ENCODE data around the gene HORMAD2. TPM values are rescaled to one million over a fixed set of nuclear protein-coding genes. Genes with fewer than 3 reads are reported as not detected.

The HORMAD2 gene
- total RNA-seq, 4 donors from 2014 or later, result not detected

DNA sequence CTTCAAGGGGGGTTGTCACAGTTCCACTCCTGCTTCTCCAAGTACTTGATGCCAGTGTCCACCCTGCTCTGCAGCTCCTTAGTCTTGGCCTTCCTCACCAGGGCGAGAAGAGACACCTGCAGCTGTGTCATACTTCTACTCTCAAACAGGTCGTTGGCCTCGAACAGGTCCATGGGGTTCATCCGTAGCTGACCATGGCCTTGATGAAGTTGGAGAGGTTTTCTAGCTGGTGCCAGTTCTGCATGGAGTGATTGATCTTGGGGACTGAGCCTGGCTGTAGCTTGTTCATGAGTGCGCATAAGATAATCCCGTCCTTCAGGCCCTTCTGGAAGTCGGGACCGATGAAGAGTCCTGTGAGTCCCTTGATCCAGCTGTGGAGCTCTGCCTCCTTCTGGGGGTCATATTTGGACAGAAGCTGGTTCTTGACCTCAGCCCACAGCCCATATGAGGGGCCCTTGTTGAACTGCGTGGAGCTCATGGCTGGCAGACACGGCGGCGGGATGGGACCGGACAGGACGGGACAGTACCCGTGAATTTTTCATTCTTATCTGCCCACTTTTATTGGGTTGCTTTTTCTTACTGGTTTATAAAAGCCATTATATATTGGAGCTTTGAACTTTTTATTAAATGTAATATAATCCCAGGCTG is 33.4 kb upstream of the HORMAD2 start:
- 96 to 97% methylated on average over 12 to 15 of the region's 15 CpGs for WGBS, 2 donors
- TF ChIP-seq CTCF (IDR thresholded peaks at IDR 0.05) (no peak), POLR2A (IDR thresholded peaks at IDR 0.05) (no peak)
- H3K4me3 ChIP-seq (ENCODE audit: low read depth, poor library complexity, severe bottlenecking), result no peak overlapping the region
- intact Hi-C loops (cut with DNase I; ENCODE audit: low total_unique reads), result no loop called here
- DNase-seq (ENCODE audit: low spot score in 2 of 2), result peak in 1 of 2 donors; percentile 77

- H3K4me3 ChIP-seq (ENCODE audit: low read depth, poor library complexity, severe bottlenecking), result no peak overlapping the region
- WGBS, 2 donors, result 65 to 70% methylated on average over 3 of the region's 3 CpGs
- peak in 1 of 2 donors; percentile 45 for DNase-seq (ENCODE audit: low spot score in 2 of 2)
- TF ChIP-seq POLR2A (IDR thresholded peaks at IDR 0.05) (no peak), CTCF (IDR thresholded peaks at IDR 0.05) (no peak)
- intact Hi-C loops (cut with DNase I; ENCODE audit: low total_unique reads), result no loop called here
These were observed 32.9 kb upstream of the HORMAD2 start for GRCh38 chr22:30047364-30047738.

DNA sequence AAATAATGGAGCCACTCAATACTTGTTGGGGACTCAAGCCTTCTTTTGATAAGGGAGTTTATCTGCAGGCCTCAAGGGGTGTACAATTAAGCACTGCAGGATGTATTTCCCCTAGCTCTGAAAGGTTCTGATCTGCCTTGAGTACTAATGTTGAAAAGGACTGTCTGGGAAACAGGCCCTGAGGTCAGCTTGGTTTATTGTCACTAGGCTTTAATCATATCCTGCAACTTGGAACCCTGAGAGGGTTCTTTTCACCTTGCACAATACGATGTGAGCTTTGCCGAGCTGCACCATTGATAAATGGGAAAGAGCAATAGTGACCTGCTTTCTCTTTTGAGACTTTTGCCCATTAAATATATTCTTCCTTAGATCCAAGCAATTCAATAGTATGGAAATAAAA is 31.6 kb upstream of the HORMAD2 start:
- WGBS, 2 donors, result 88 to 89% methylated on average over 2 of the region's 2 CpGs
- TF ChIP-seq CTCF (IDR thresholded peaks at IDR 0.05), result no peak
- no peak for TF ChIP-seq POLR2A (IDR thresholded peaks at IDR 0.05)
- DNase-seq (ENCODE audit: low spot score in 2 of 2), result no peak
- intact Hi-C loops (cut with DNase I; ENCODE audit: low total_unique reads), result no loop called here
- no peak overlapping the region for H3K4me3 ChIP-seq (ENCODE audit: low read depth, poor library complexity, severe bottlenecking)

DNA sequence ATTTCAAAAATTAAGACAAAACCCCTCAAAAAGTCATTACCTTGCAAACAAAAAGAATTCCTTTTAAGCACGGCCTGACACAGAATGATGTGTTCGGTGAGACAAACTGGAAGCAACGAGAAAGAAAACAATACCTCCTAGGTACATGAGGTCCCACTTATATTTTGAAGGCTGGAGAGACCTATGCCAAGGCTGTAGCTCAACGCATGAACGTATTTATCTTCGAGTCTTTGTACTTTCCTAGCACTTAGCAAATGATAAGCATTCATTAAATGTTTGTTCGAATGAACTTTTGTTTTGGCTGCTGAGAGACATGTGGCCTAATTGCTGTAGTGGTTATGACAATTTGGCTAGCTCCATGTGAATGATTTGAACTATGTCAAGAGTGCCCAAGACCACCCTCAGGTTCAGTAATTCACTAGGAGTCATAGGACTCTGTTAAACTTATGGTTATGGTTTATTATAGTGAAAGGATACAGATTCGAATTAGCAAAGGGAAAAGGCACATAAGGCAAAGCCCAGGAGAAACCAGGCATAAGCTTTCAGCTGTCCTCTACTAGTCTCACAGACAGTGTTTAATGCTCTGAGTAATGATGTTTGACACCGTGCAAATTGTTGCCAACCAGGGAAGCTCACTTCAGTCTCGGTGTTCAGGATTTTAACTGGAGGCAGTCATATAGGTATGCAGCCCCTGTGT is 26.0 kb upstream of the HORMAD2 start:
- WGBS, 2 donors, result 85 to 86% methylated on average over 10 of the region's 10 CpGs
- H3K4me3 ChIP-seq (ENCODE audit: low read depth, poor library complexity, severe bottlenecking), result no peak overlapping the region
- TF ChIP-seq CTCF (IDR thresholded peaks at IDR 0.05) (no peak), POLR2A (IDR thresholded peaks at IDR 0.05) (no peak)
- DNase-seq (ENCODE audit: low spot score in 2 of 2), result peak in 1 of 2 donors; percentile 17
- intact Hi-C loops (cut with DNase I; ENCODE audit: low total_unique reads), result no loop called here

DNA sequence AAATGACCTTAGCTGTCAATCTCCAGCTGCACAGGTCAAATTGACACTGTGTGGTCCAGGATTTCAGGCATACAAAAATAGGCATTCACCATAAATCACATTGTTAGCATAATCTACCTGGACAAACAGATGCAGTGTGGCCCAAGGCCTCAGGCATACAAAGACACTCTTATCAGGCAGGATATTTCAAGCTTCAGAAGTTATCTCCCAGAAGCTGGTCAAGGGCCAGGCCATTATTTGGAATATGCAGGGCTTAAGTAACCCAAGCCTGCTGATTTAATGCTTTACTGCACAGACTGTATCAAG is 25.5 kb upstream of the HORMAD2 start:
- intact Hi-C loops (cut with DNase I; ENCODE audit: low total_unique reads), result no loop called here
- DNase-seq (ENCODE audit: low spot score in 2 of 2), result no peak
- no peak for TF ChIP-seq POLR2A (IDR thresholded peaks at IDR 0.05)
- TF ChIP-seq CTCF (IDR thresholded peaks at IDR 0.05), result no peak

DNA sequence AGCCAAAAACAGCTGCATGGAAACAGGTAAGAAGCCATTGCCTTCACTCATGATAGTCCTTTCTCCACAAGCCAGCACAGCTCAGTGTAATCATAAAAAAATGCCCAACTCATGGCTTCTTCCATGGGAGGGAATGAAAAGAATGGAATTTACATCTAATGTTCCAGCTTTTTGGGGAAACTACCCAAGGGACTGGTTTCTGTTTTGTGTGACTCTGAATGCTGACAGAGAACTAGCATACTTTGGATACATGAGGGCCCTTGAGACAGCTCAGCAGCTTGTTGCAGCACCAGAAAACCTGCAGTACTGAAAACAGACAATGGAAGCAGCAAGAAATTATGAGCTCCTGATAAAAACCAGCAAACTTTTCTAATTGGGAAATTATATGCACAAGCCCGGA is 24.2 kb upstream of the HORMAD2 start:
- no peak overlapping the region for H3K4me3 ChIP-seq (ENCODE audit: low read depth, poor library complexity, severe bottlenecking)
- intact Hi-C loops (cut with DNase I; ENCODE audit: low total_unique reads), result no loop called here
- WGBS, 2 donors, result 81 to 83% methylated on average over 1 of the region's 1 CpG
- no peak for DNase-seq (ENCODE audit: low spot score in 2 of 2)
- no peak for TF ChIP-seq POLR2A (IDR thresholded peaks at IDR 0.05)
- TF ChIP-seq CTCF (IDR thresholded peaks at IDR 0.05), result no peak

More for the DNA sequence above, 25.5 kb upstream of the HORMAD2 start:
- no peak overlapping the region for H3K4me3 ChIP-seq (ENCODE audit: low read depth, poor library complexity, severe bottlenecking)
